RWPE2 (cell line): ENCODE results near the gene KAT8.

Experiments used
- ATAC-seq: fragments of 200-7000 bp; cut with Tn5 transposase; 3 replicates; pipeline ENCODE4 v1.9.1; 2021; ENCODE audit warnings: low read depth
- DNase-seq: peaks from one replicate; pipeline ENCODE4 v3.0.0-alpha.2; 2020; ENCODE audit warnings: low spot score
- H3K27ac ChIP-seq: fragments of 450-650 bp; 2 replicates; pipeline ENCODE4 v1.5.1; 2017; ENCODE audit warnings: mild to moderate bottlenecking; ENCODE audit not compliant: poor library complexity, severe bottlenecking
- H3K27me3 ChIP-seq: fragments of 250-450 bp; sonication (Bioruptor Pico); 2 replicates; pipeline ENCODE4 v1.5.1; 2021; ENCODE audit warnings: mild to moderate bottlenecking, moderate library complexity; ENCODE audit not compliant: insufficient read depth, poor library complexity, severe bottlenecking
- H3K36me3 ChIP-seq: fragments of 250-450 bp; sonication (Bioruptor Pico); 2 replicates; pipeline ENCODE4 v1.5.1; 2020; ENCODE audit warnings: low read depth, mild to moderate bottlenecking, moderate library complexity
- H3K4me1 ChIP-seq: fragments of 250-450 bp; sonication (Bioruptor Pico); 2 replicates; pipeline ENCODE4 v1.5.1; 2021; ENCODE audit warnings: mild to moderate bottlenecking, moderate library complexity; ENCODE audit not compliant: insufficient read depth, poor library complexity, severe bottlenecking
- H3K4me3 ChIP-seq: fragments of 250-450 bp; sonication (Bioruptor Pico); 2 replicates; pipeline ENCODE4 v1.5.1; 2021; ENCODE audit warnings: mild to moderate bottlenecking, moderate library complexity; ENCODE audit not compliant: severe bottlenecking
- H3K9me3 ChIP-seq: fragments of 250-450 bp; sonication (Bioruptor Pico); 2 replicates; pipeline ENCODE4 v1.5.1; 2021; ENCODE audit warnings: mild to moderate bottlenecking, moderate library complexity; ENCODE audit not compliant: severe bottlenecking
- CTCF ChIP-seq: fragments of 450-650 bp; IDR thresholded peaks from one replicate; pipeline ENCODE4 v1.5.1; 2017; ENCODE audit warnings: mild to moderate bottlenecking, moderate library complexity; ENCODE audit not compliant: poor library complexity, severe bottlenecking

The KAT8 gene

GRCh38 chr16:31077592-31078396 is 39.7 kb upstream of the KAT8 start:
- ATAC-seq (no peak), DNase-seq (peak; percentile 65)
- no peak overlapping the region for H3K4me3 ChIP-seq
- peaks cover 50% of the 10 kb centered on the region for H3K36me3 ChIP-seq
- no peak for TF ChIP-seq CTCF
- H3K27ac ChIP-seq, result no peak overlapping the region
- no peaks in the 10 kb centered on the region for H3K9me3 ChIP-seq
- no peaks in the 10 kb centered on the region for H3K4me1 ChIP-seq
- no peaks in the 10 kb centered on the region for H3K27me3 ChIP-seq

- peaks cover 53% of the 10 kb centered on the region for H3K36me3 ChIP-seq
- no peaks in the 10 kb centered on the region for H3K27me3 ChIP-seq
- H3K4me1 ChIP-seq, result no peaks in the 10 kb centered on the region
- DNase-seq (no peak), ATAC-seq (no peak)
- H3K9me3 ChIP-seq, result no peaks in the 10 kb centered on the region
- no peak overlapping the region for H3K27ac ChIP-seq
- no peak overlapping the region for H3K4me3 ChIP-seq
- TF ChIP-seq CTCF, result no peak
Measured at GRCh38 chr16:31078597-31079341, 38.7 kb upstream of the KAT8 start.

- H3K9me3 ChIP-seq, result no peaks in the 10 kb centered on the region
- no peak for TF ChIP-seq CTCF
- peaks cover 53% of the 10 kb centered on the region for H3K36me3 ChIP-seq
- ATAC-seq (no peak), DNase-seq (peak; percentile 57)
- no peaks in the 10 kb centered on the region for H3K27me3 ChIP-seq
- H3K4me3 ChIP-seq, result no peak overlapping the region
- H3K4me1 ChIP-seq, result no peaks in the 10 kb centered on the region
- no peak overlapping the region for H3K27ac ChIP-seq
Measured at GRCh38 chr16:31079342-31079944, 38.0 kb upstream of the KAT8 start.

GRCh38 chr16:31080035-31080629 is 37.3 kb upstream of the KAT8 start:
- no peak for TF ChIP-seq CTCF
- Histone ChIP-seq H3K36me3 (peaks cover 53% of the 10 kb centered on the region), H3K27ac (no peak overlapping the region), H3K27me3 (no peaks in the 10 kb centered on the region), H3K4me3 (no peak overlapping the region), H3K9me3 (no peaks in the 10 kb centered on the region), H3K4me1 (no peaks in the 10 kb centered on the region)
- DNase-seq (peak; percentile 65), ATAC-seq (no peak)
